ENCODE results near the gene TAF11. TPM values are rescaled to one million over a fixed set of nuclear protein-coding genes. Genes with fewer than 3 reads are reported as not detected.

The TAF11 gene
- total and polyA plus RNA-seq, 2 of the 8 experiments (the other 6 are each of a cell fraction or from before 2014, with no cell fraction given) = 38.2 to 48.6 TPM

GRCh38 chr6:34872332-34872731 is 15.5 kb downstream of the TAF11 start:
- peaks cover 7 to 50% (median 29%) of the 10 kb centered on the region in 4 experiments; a peak in 7 of 8 replicates for H3K36me3 ChIP-seq (ENCODE audit: control insufficient read depth in 2 of 4, insufficient read depth in 4 of 4, low read length in 3 of 4)
- WGBS, 2 experiments (ENCODE audit: extremely low coverage in 1 of 2, insufficient coverage in 1 of 2, insufficient read length in 1 of 2, insufficient replicate concordance in 2 of 2, low coverage in 1 of 2, low lambda C conversion rate in 2 of 2, missing lambda C conversion rate in 1 of 2) = 77% methylated on average over 1 of the region's 1 CpG; no CpG with 5 or more reads in 1 of the 2 experiments
- TF ChIP-seq RAD21 (IDR thresholded peaks at IDR 0.05 in 1 of 2, conservative IDR thresholded peaks at IDR 0.05 in 1 of 2; ENCODE audit: low read depth in 2 of 2, low read length in 2 of 2) (no peak), CEBPB (IDR thresholded peaks at IDR 0.05; ENCODE audit: low read depth, low read length) (no peak), EZH2 (IDR thresholded peaks at IDR 0.05; ENCODE audit: low read depth, low read length, severe bottlenecking) (no peak), SIN3A (conservative IDR thresholded peaks at IDR 0.05 in 1 of 2, IDR thresholded peaks at IDR 0.05 in 1 of 2; ENCODE audit: low read depth in 1 of 2, low read length in 2 of 2) (no peak), SP4 (IDR thresholded peaks at IDR 0.05; ENCODE audit: low read length) (no peak), SIX5 (IDR thresholded peaks at IDR 0.05; ENCODE audit: low read depth, low read length) (no peak), SP2 (IDR thresholded peaks at IDR 0.05; ENCODE audit: low read length) (no peak), TAF7 (optimal IDR thresholded peaks at IDR 0.05; ENCODE audit: borderline replicate concordance, low read depth, low read length) (no peak), EGR1 (IDR thresholded peaks at IDR 0.05; ENCODE audit: borderline replicate concordance, low read depth, low read length) (no peak), USF2 (IDR thresholded peaks at IDR 0.05; ENCODE audit: low read length) (no peak)

More at GRCh38 chr6:34872332-34872731, 15.5 kb downstream of the TAF11 start:
- H3K9ac ChIP-seq (replicated peaks in 1 of 4; ENCODE audit: extremely low read depth in 1 of 4, low read depth in 3 of 4, low read length in 3 of 4) = no peak overlapping the region
- H3K18ac ChIP-seq (ENCODE audit: extremely low read depth, low read length) = no peak overlapping the region
- H3K56ac ChIP-seq (replicated peaks; ENCODE audit: insufficient read length, low read depth, low read length) = no peak overlapping the region
- no peak overlapping the region for H2BK20ac ChIP-seq (ENCODE audit: low read length)
- no peak overlapping the region for H3K23ac ChIP-seq (ENCODE audit: insufficient read length)
- no peak overlapping the region for H2AK5ac ChIP-seq (ENCODE audit: low read depth, low read length)
- ChIA-PET CTCF (ENCODE audit: partially characterized antibody) (interaction anchor here (0.7 to 1.8 kb wide), 5 partner anchors 14 to 268 kb away, joined by 3 to 8 read pairs (median 5); no protein-coding TSS in a partner anchor), POLR2A (ENCODE audit: partially characterized antibody) (interaction anchor here (1.0 to 3.0 kb wide), 7 partner anchors 9 to 73 kb away, joined by 3 to 16 read pairs (median 5); partner anchors contain the start of gene TAF11)
- H2BK5ac ChIP-seq (ENCODE audit: low read depth, low read length) = no peak overlapping the region
- no peak overlapping the region for H4K8ac ChIP-seq (ENCODE audit: extremely low read depth, insufficient read depth, low read length)
- H3K4ac ChIP-seq (replicated peaks; ENCODE audit: insufficient read length, low read depth, low read length) = no peak overlapping the region
- H4K91ac ChIP-seq (replicated peaks; ENCODE audit: insufficient read length, low read length) = no peak overlapping the region
- no peak for FAIRE-seq
- no peak overlapping the region for H2BK12ac ChIP-seq (ENCODE audit: low read depth, low read length)
- no peaks in the 10 kb centered on the region for H3K79me1 ChIP-seq (ENCODE audit: low read depth, low read length)
- no peak overlapping the region for H2BK120ac ChIP-seq (replicated peaks; ENCODE audit: low read depth, low read length)
- H3K14ac ChIP-seq (ENCODE audit: insufficient read length) = no peak overlapping the region
- H3K79me2 ChIP-seq (ENCODE audit: control insufficient read depth in 1 of 2, insufficient read depth in 2 of 2, low read length in 2 of 2) = no peaks in the 10 kb centered on the region
- H3K27me3 ChIP-seq (replicated peaks in 1 of 4; ENCODE audit: control insufficient read depth in 3 of 4, extremely low read depth in 1 of 4, insufficient read depth in 3 of 4, low read length in 3 of 4) = no peaks in the 10 kb centered on the region
- H3K4me2 ChIP-seq (ENCODE audit: insufficient read depth in 1 of 2, low read depth in 2 of 2, low read length in 2 of 2) = no peak overlapping the region
- H3K23me2 ChIP-seq (ENCODE audit: low read depth, low read length) = no peaks in the 10 kb centered on the region
- no peaks in the 10 kb centered on the region for H3K9me3 ChIP-seq (ENCODE audit: insufficient read depth in 2 of 2, low read depth in 1 of 2, low read length in 1 of 2)
- H2AFZ ChIP-seq (ENCODE audit: low read length) = no peak overlapping the region
- H3K27ac ChIP-seq (ENCODE audit: low read depth, low read length) = no peak overlapping the region
- no peak for DNase-seq (ENCODE audit: low read depth in 1 of 2, low spot score in 2 of 2)
- H3K4me1 ChIP-seq (replicated peaks in 1 of 4; ENCODE audit: control insufficient read depth in 3 of 4, insufficient read depth in 4 of 4, low read length in 3 of 4) = peaks cover 0 to 7% (median 0%) of the 10 kb centered on the region in 4 experiments; a peak in 1 of 7 replicates
- peaks cover 0 to 2% of the 10 kb centered on the region in 2 experiments for H4K20me1 ChIP-seq (replicated peaks in 1 of 2; ENCODE audit: control insufficient read depth in 1 of 2, insufficient read depth in 2 of 2, low read length in 2 of 2)
- no peak overlapping the region for H4K5ac ChIP-seq (ENCODE audit: insufficient read length, low read depth, low read length)
- no peak overlapping the region for H3K4me3 ChIP-seq (ENCODE audit: extremely low read depth in 1 of 4, insufficient read depth in 2 of 4, low read depth in 3 of 4, low read length in 4 of 4)
- no peak overlapping the region for H2BK15ac ChIP-seq (ENCODE audit: low read length)
